HepG2 (cell line): ENCODE measurements around the gene NRIP2. TPM values are rescaled to one million over a fixed set of nuclear protein-coding genes. Genes with fewer than 3 reads are reported as not detected.

ENCODE experiments used
- ATAC-seq: fragments of 200-7000 bp; cut with Tn5 transposase; 3 replicates; pipeline ENCODE4 v1.9.1; 2020; ENCODE audit warnings: mild to moderate bottlenecking, moderate library complexity
- BruUV-seq: library from RNA; stranded (reverse); fragments of 400-500 nt; replicated peaks from 2 replicates; lab custom pipeline; 2021; lab: Mats Ljungman, UMichigan
- CTCF ChIA-PET: fragments of 300-600 bp; formaldehyde crosslinking; extraction: SDS; loops from one replicate; lab custom pipeline; 2021; ENCODE audit warnings: low total read pairs, inconsistent platforms, low intra/inter-chr PET ratio; lab: Yijun Ruan, JAX
- POLR2A ChIA-PET: fragments of 350-600 bp; sonication (Branson Sonifier 250); formaldehyde crosslinking; loops from one replicate; lab custom pipeline; 2020; ENCODE audit warnings: antibody characterized with exemption, inconsistent platforms; lab: Yijun Ruan, JAX
- DNase-seq: peaks from one replicate; pipeline ENCODE4 v3.0.0-alpha.2; 2015; ENCODE audit warnings: low spot score
- FAIRE-seq: peaks from 3 replicates; lab custom pipeline; 2011; peaks lifted over from hg19 to GRCh38; lab: Jason Lieb, UNC
- H2AFZ ChIP-seq: one replicate; pipeline ENCODE4 v1.6.1; 2011; ENCODE audit warnings: low read length, inconsistent platforms
- H3K27ac ChIP-seq: fragments of 300-600 bp; 3 replicates; pipeline ENCODE4 v1.8.0; 2011; ENCODE audit warnings: mixed run types, mild to moderate bottlenecking, mixed read lengths, low read length, inconsistent platforms; ENCODE audit not compliant: insufficient read depth; ENCODE audit errors: extremely low read length
- H3K27me3 ChIP-seq, 2 experiments: fragments of 200-600 bp in 1 of 2; 2 replicates in 1 of 2; 3 replicates in 1 of 2; pipeline versions ENCODE4 v1.6.0 to v1.8.0; 2011; ENCODE audit warnings: low read length in 2 of 2, mild to moderate bottlenecking in 2 of 2, moderate library complexity in 2 of 2, inconsistent platforms in 1 of 2; ENCODE audit not compliant: insufficient read depth in 2 of 2, control insufficient read depth in 1 of 2
- H3K36me3 ChIP-seq, 2 experiments: fragments of 200-600 bp in 1 of 2; replicated peaks in 1 of 2; 2 replicates in 1 of 2; 3 replicates in 1 of 2; pipeline versions ENCODE4 v1.5.1 to v1.8.0; 2011; ENCODE audit warnings: low read length in 2 of 2, inconsistent platforms in 1 of 2; ENCODE audit not compliant: insufficient read depth in 2 of 2, control insufficient read depth in 1 of 2
- H3K4me1 ChIP-seq: 2 replicates; pipeline ENCODE4 v1.5.1; 2012; ENCODE audit warnings: low read length, inconsistent platforms; ENCODE audit not compliant: insufficient read depth
- H3K4me2 ChIP-seq: 2 replicates; pipeline ENCODE4 v1.6.0; 2011; ENCODE audit warnings: low read depth, low read length, inconsistent platforms
- H3K4me3 ChIP-seq, 3 experiments: fragments of 200-600 bp in 1 of 3; sonication (generic), shearing (Covaris generic) in 1 of 3; replicated peaks in 1 of 3; 2 replicates each; pipeline ENCODE4 v1.5.1; 2011 to 2016; ENCODE audit warnings: low read length in 3 of 3, inconsistent platforms in 2 of 3, low read depth in 2 of 3, mild to moderate bottlenecking in 2 of 3, control low read depth in 1 of 3, mixed read lengths in 1 of 3; ENCODE audit not compliant: insufficient read depth in 1 of 3
- H3K79me2 ChIP-seq: one replicate; pipeline ENCODE4 v1.6.1; 2011; ENCODE audit warnings: low read length, inconsistent platforms; ENCODE audit not compliant: insufficient read depth
- H3K9ac ChIP-seq: 2 replicates; pipeline ENCODE4 v1.6.0; 2011; ENCODE audit warnings: mild to moderate bottlenecking, low read depth, low read length, inconsistent platforms; ENCODE audit not compliant: insufficient read depth
- H3K9me3 ChIP-seq: 2 replicates; pipeline ENCODE4 v1.5.1; 2012; ENCODE audit warnings: mild to moderate bottlenecking, low read length
- H4K20me1 ChIP-seq: 2 replicates; pipeline ENCODE4 v1.6.0; 2011; ENCODE audit warnings: inconsistent platforms, mild to moderate bottlenecking, low read length, moderate library complexity; ENCODE audit not compliant: insufficient read depth
- BATF2 ChIP-seq: sonication (generic); formaldehyde crosslinking; IDR thresholded peaks from 2 replicates; pipeline ENCODE4 v1.8.0; 2022; ENCODE audit warnings: mild to moderate bottlenecking, missing genetic modification reagents, moderate library complexity
- FOXK1 ChIP-seq: sonication (generic); formaldehyde crosslinking; IDR thresholded peaks from 2 replicates; pipeline ENCODE4 v1.4.0; 2020; ENCODE audit warnings: low read depth, missing genetic modification reagents, borderline replicate concordance
- GATAD2A ChIP-seq: IDR thresholded peaks from 2 replicates; pipeline ENCODE4 v1.6.1; 2016
- HNF4A ChIP-seq: sonication (generic); formaldehyde crosslinking; IDR thresholded peaks from 2 replicates; pipeline ENCODE4 v1.4.0; 2020; ENCODE audit warnings: missing genetic modification reagents
- MNT ChIP-seq: fragments of 450-650 bp; IDR thresholded peaks from 2 replicates; pipeline ENCODE4 v1.6.1; 2016
- NR2F6 ChIP-seq, 2 experiments: IDR thresholded peaks; 2 replicates each; pipeline ENCODE4 v1.6.1; 2016; ENCODE audit warnings: antibody characterized with exemption in 1 of 2, mild to moderate bottlenecking in 1 of 2
- SPEN ChIP-seq: sonication (generic); formaldehyde crosslinking; IDR thresholded peaks from 2 replicates; pipeline ENCODE4 v1.5.1; 2020; ENCODE audit warnings: low read depth, mild to moderate bottlenecking, missing genetic modification reagents
- ZFP37 ChIP-seq: sonication (generic); formaldehyde crosslinking; IDR thresholded peaks from 2 replicates; pipeline ENCODE4 v1.4.0; 2020; ENCODE audit warnings: missing genetic modification reagents, borderline replicate concordance
- ZFX ChIP-seq: sonication (generic); formaldehyde crosslinking; IDR thresholded peaks from 2 replicates; pipeline ENCODE4 v1.4.0; 2020; ENCODE audit warnings: mild to moderate bottlenecking, low read depth, missing genetic modification reagents, moderate library complexity
- ZNF652 ChIP-seq: IDR thresholded peaks from 2 replicates; pipeline ENCODE4 v1.6.1; 2016; ENCODE audit warnings: low read depth, borderline replicate concordance
- ZNF761 ChIP-seq: sonication (generic); formaldehyde crosslinking; conservative IDR thresholded peaks from 2 replicates; pipeline ENCODE4 v1.4.0; 2020; ENCODE audit warnings: mild to moderate bottlenecking, missing genetic modification reagents
- WGBS: methylation state at CpG from one replicate; pipeline ENCODE4 v1.1.6; 2017; ENCODE audit warnings: low lambda C conversion rate; 5-methylcytosine and 5-hydroxymethylcytosine counted together
- in situ Hi-C: cut with HindIII; loops from 2 replicates; pipeline ENCODE4 v1.10.0; 2017; ENCODE audit warnings: low pct_unique_long_range_greater_than_20kb; ENCODE audit not compliant: extremely low pct_ligation_motif_present
- intact Hi-C: fragments of 100-400 bp; cut with micrococcal nuclease; formaldehyde crosslinking; loops from one replicate; pipeline ENCODE4 v1.10.0; 2022; ENCODE audit not compliant: unreplicated experiment
- polyA plus RNA-seq, 8 experiments: library from polyadenylated mRNA; depleted of rRNA in 3 of 8; stranded (reverse) in 7 of 8; unstranded in 1 of 8; fragments of >200 nt; fragmentation: Illumina TruSeq in 4 of 8; extraction: Trizol in 4 of 8; gene quantifications; 2 replicates each; pipeline versions ENCODE4 v1.2.1 to v1.2.3, GENCODE V29; 2011 to 2016; ENCODE audit warnings: low read depth in 4 of 8, missing spikeins in 1 of 8, mixed read lengths in 1 of 8; ENCODE audit not compliant: insufficient read depth in 1 of 8
- total RNA-seq, 5 experiments: library from RNA; depleted of rRNA; stranded (reverse); fragments of >200 nt; fragmentation: Illumina TruSeq; extraction: Trizol; gene quantifications; 2 replicates each; pipeline ENCODE4 v1.2.3, GENCODE V29; 2016; ENCODE audit warnings: low read depth in 1 of 5

Gene NRIP2
- total and polyA plus RNA-seq, 2 of the 13 experiments (the other 11 are each of a cell fraction or from before 2014, with no cell fraction given), result not detected

GRCh38 chr12:2792671-2793500 is 41.9 kb downstream of the NRIP2 start:
- H4K20me1 ChIP-seq, result 0 out of 2 replicates have a peak, but pooled peaks cover 4% of the 10 kb centered on the region
- DNase-seq, result no peak
- BruUV-seq, result no TSS peak
- ChIA-PET CTCF (no interaction called here), POLR2A (no interaction called here)
- 31% methylated on average over 24 of the region's 25 CpGs for WGBS
- no peak for FAIRE-seq
- peak overlapping the region; percentile 62 for H3K4me2 ChIP-seq
- peak overlapping the region in 1 of 3 experiments; percentile 11; a peak in 1 of 6 replicates for H3K4me3 ChIP-seq
- no peak overlapping the region for H2AFZ ChIP-seq
- H3K9ac ChIP-seq, result no peak overlapping the region
- no peak overlapping the region for H3K27ac ChIP-seq
- intact Hi-C loops, result no loop called here
- H3K9me3 ChIP-seq, result no peaks in the 10 kb centered on the region
- no peak; the same call in 2 of the 3 replicates for ATAC-seq
- in situ Hi-C loops, result no loop called here
- H3K36me3 ChIP-seq, result peaks cover 4 to 12% of the 10 kb centered on the region in 2 experiments
- peaks cover 16% of the 10 kb centered on the region for H3K79me2 ChIP-seq
- 0 out of 2 replicates have a peak, but pooled peaks have one; percentile 8 for TF ChIP-seq ZFX (CRISPR knock-in tag)
- TF ChIP-seq MNT, result 0 out of 2 replicates have a peak, but pooled peaks have one; percentile 8
- 0 out of 2 replicates have a peak, but pooled peaks have one; percentile 23 for TF ChIP-seq SPEN (CRISPR knock-in tag)
- TF ChIP-seq FOXK1, result no peak
- TF ChIP-seq BATF2 (CRISPR knock-in tag), result 0 out of 2 replicates have a peak, but pooled peaks have one; percentile 29
- TF ChIP-seq HNF4A (CRISPR knock-in tag), result peak; percentile 4; the same call in 1 of the 2 replicates
- TF ChIP-seq NR2F6 (IDR thresholded peaks at IDR 0.05), result peak; percentile 49
- TF ChIP-seq NR2F6 (CRISPR knock-in tag; IDR thresholded peaks at IDR 0.05), result peak; percentile 33; the same call in 1 of the 2 replicates
- no peak for TF ChIP-seq ZFP37 (CRISPR knock-in tag)
- TF ChIP-seq GATAD2A (CRISPR knock-in tag), result 0 out of 2 replicates have a peak, but pooled peaks have one; percentile 24
- peak; percentile 73 for TF ChIP-seq ZNF652 (CRISPR knock-in tag)
- no peak for TF ChIP-seq ZNF761 (CRISPR knock-in tag)
- peaks cover 43% of the 10 kb centered on the region for H3K4me1 ChIP-seq
- no peaks in the 10 kb centered on the region for H3K27me3 ChIP-seq
